Omental fat pad (tissue), 4 donors: ENCODE data around the gene BHLHE41. TPM values are rescaled to one million over a fixed set of nuclear protein-coding genes. Genes with fewer than 3 reads are reported as not detected.
A peak's percentile ranks its signal among the peaks of the same experiment; 100 is the strongest.

Experiments used
- ATAC-seq: fragments of 150-250 bp; one replicate; pipeline ENCODE4 v1.9.1; 2016; ENCODE audit warnings: mild to moderate bottlenecking, moderate library complexity; ENCODE audit not compliant: low FRiP score
- DNase-seq: peaks from one replicate; pipeline ENCODE4 v3.0.0-alpha.2; 2019; ENCODE audit warnings: low spot score
- CTCF ChIP-seq, 3 donors: fragments of 450-650 bp; IDR thresholded peaks; one replicate each; pipeline ENCODE4 v1.5.1; 2016 to 2017; ENCODE audit warnings: antibody characterized with exemption in 3 of 3, mild to moderate bottlenecking in 3 of 3, moderate library complexity in 2 of 3
- total RNA-seq, 4 donors: library from RNA; depleted of rRNA; stranded (reverse); fragments of >200 nt; gene quantifications; one replicate each; pipeline ENCODE4 v1.1.0, GENCODE V29; 2016

Gene BHLHE41
- total RNA-seq, 4 donors from 2014 or later, result 4.6 to 7.5 (median 5.2) TPM

GRCh38 chr12:26127404-26127803 lies 2.6 kb upstream of the BHLHE41 start:
- DNase-seq (no peak), ATAC-seq (no peak)
- TF ChIP-seq CTCF (IDR thresholded peaks at IDR 0.05), result no peak

GRCh38 chr12:26126340-26127284 lies 1.8 kb upstream of the BHLHE41 start:
- DNase-seq, result no peak
- ATAC-seq, result peak; percentile 49
- no peak for TF ChIP-seq CTCF (IDR thresholded peaks at IDR 0.05)

- TF ChIP-seq CTCF (IDR thresholded peaks at IDR 0.05), result no peak
- ATAC-seq (peak; percentile 84), DNase-seq (peak; percentile 43)
Observed at GRCh38 chr12:26125400-26126339, 833 bp upstream of the BHLHE41 start.

- DNase-seq (no peak), ATAC-seq (no peak)
- no peak for TF ChIP-seq CTCF (IDR thresholded peaks at IDR 0.05)
Observed at GRCh38 chr12:26123482-26123980, 1.3 kb downstream of the BHLHE41 start.

- no peak for TF ChIP-seq CTCF (IDR thresholded peaks at IDR 0.05)
- ATAC-seq, result peak; percentile 62
- DNase-seq, result peak; percentile 64
Observed at GRCh38 chr12:26122681-26123481, 2.0 kb downstream of the BHLHE41 start.

- TF ChIP-seq CTCF (IDR thresholded peaks at IDR 0.05), result no peak
- DNase-seq, result no peak
- ATAC-seq, result no peak
Observed at GRCh38 chr12:26122061-26122680, 2.7 kb downstream of the BHLHE41 start.
